GM18867 (cell line): ENCODE data around the gene SC5D.
A peak's percentile ranks its signal among the peaks of the same experiment; 100 is the strongest.

Experiments
- ATAC-seq: cut with Tn5 transposase; IDR thresholded peaks from one replicate; pipeline ENCODE4 v1.9.1; 2021; ENCODE audit warnings: mild to moderate bottlenecking, moderate library complexity; ENCODE audit not compliant: unreplicated experiment

Gene SC5D

DNA sequence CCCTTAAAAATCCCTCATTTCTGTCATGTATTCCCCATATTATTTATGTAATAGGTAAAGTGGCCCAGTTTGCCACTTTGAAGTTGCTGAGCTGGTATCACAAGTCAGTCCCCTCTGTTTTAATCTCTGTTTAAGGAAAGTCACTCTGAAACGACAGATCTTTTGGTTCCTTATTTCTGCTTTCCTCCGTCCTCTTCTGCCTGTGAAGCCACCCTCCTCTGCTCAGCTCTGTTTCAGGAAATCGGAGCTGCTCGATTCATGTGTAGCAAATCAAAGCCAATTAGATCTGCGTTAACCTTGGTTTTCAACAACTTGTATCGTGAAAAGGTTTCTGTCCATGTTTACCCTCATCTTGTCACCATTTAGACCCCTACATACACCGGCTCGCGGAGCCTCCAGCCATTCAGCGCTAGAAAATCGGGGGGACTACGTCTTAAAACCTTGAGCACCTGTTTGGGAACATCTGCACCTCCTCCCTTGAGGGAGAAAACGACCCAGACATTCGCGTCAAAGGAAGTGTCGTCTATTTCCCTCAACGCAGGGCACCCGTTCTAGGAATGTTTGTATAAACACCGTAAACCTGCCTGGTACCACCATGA is 576 bp upstream of the SC5D start:
- ATAC-seq = peak; percentile 22

DNA sequence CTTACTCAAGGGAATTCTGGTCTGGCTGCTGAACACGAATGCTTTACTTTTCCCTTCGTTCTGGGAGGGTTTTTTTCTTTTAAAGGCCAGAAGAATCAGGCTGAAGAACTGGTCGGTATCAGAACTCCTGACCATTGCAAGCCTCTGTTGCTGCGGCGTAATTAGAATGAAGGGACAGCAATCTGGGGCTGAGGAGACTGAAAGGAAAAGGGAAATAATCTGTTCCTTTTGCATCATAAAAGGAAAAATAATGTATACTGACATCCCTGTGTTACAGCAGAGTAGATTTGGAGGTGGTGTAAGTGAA is 670 bp downstream of the SC5D start:
- ATAC-seq = no peak

DNA sequence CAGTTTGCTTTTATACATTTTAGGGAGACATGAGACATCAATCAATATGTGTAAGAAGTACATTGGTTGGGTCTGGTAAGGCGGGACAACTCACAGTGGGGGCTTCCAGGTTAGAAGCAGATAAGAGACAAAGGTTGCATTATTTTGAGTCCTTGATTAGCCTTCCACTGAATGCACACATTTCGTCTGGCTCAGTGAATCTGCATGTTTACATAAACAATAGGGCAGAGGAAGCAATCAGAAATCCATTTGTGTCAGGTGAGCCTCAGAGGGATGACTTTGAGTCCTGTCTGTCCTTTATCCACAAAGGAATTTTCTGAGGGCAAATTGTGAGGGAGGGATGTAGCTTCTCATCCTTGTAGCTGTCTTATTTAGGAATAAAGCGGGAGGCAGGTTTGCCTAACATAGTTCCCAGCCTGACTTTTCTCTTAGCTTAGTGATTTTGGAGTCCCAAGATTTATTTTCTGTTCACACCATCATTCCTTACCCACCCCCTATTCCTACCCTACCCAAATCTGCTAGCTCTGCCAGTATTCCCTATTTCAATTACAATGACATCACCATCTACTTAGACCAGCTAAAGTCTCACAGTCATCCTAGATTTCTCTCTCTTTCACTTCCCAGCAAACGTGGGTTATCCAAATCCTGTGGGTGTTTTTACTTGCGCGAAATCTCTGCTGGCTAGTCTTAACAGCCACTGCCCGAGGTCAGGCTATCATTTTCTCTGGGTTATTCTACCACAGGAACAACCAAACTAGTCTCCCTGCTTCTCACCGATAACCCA is 2.9 kb downstream of the SC5D start:
- no peak for ATAC-seq

DNA sequence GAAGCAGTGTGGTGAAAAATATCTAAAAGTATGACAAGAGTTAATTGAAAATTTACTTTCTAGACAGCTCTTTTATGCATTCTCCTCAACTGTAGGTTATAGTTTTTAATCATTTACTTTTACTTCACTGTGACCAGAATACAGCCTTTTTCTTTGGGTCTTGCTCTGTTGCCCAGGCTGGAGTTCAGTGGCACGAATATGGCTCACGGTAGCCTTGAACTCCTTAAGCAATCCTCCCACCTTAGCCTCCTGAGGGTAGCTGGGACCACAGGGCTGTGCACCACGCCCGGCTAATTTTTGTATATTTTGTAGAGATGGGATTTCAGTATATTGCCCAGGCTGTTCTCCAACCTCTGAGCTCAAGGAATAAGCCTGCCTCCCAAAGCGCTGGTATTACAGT is 5.3 kb downstream of the SC5D start:
- no peak for ATAC-seq

DNA sequence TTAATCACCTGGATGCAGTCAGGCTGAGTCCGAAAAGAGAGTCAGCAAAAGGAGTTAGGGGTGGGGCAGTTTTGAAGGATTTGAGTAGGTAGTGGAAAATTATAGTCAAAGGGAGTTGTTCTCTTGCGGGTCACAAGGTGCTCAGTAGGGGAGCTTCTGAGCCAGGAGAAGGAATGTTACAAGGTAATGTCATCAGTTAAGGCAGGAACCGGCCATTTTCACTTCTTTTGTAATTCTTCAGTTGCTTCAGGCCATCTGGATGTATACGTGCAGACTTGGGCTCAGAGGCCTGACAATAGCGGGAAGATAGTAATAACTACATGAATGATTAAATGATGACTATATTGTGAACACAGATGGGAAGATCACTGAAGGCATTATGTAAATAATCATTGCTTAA is 6.2 kb downstream of the SC5D start:
- ATAC-seq = no peak

DNA sequence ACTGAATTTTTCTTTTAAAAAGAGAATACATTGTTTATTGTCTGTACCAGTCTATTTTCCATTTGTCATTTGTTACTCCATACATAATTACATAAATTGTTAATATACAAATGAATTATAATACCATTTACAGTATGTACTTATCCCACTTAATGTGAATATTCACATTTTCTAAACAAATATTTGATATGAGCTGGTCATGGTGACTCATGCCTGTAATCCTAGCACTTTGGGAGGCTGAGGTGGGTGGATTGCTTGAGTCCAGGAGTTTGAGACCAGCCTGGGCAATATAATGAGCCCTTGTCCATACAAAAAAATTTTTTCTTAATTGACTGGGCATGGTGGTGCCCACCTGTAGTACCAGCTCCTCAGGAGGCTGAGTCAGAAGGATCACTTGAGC is 6.8 kb downstream of the SC5D start:
- ATAC-seq = no peak

DNA sequence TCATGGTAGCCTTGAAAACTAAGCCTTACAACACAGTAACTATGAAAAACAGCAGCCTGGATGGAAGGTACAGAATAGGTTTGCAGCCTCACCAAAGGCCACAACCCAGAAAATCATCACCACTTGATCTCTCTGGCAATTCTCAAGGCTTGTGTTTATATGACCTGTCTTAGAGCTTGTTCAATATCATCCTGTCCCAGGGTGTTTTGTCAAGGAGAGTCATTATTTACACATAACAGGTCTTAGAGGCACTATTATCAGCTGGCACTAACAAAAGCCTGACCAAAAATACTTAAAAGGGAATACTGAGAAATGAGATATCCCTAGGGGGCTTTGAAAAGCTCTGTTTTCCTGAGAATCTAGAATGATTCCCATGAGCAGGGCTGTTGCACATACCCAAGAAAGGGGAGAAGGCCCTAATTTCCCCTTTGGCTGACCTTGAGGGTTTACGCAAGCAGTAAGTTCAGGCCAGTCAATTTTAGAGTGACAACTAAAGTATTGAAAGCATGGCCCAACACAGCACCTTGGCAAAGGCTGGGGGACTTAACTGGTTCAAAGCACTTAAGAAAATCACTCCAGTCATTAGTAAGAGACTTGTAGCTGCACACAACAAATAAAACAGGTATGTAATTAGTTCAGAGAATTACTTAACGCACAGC is 7.9 kb downstream of the SC5D start:
- ATAC-seq = no peak

DNA sequence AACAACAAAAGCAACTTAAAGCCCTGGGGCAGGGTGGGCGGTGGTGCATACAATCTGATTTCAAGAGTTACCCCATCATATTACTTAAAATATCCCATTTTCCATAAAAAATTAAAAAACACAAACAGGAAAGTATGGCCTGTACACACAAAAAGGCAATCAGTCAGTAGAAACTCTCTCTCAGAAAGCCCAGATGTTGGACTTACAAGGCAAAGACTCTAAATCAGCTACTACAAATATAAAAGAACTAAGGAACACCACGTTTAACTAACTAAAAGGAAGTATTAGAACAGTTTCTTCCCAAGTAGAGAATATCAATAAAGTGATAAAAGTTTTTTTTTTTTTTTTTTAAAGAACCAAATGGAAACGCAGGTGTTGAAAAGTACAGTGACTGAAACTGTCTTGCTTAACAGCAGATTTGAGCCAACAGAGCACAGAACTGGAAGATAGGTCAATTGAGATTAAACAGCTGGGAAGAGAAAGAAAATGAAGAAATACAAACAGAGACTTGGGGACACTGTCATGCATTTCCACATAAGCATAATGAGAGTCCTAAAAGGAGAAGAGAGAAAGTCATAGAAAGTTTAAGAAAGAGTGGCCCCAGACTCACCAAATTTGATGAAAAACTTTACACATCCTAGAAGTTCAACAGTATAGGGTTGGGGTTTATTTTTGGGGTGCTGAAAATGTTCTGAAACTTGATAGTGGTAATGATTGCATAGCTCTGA is 8.6 kb downstream of the SC5D start:
- no peak for ATAC-seq

DNA sequence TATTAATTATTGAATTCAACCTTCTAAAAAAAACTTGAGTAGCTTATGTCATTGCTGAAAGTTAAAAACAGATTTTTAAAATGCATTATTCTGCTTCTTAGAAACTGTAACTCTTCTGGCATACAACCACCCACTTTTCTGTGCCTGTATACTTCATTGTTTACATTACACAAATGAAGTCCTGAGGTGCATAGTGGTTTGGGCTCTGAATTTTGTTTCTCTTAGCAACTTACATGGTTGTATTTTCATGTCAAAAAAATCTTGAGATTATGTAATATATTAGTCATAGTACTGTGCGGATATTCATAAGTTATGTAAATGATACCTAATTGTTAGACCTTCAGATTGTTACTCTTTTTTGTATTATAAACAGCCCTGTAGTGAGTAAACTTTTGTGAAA is 12.2 kb downstream of the SC5D start:
- no peak for ATAC-seq

DNA sequence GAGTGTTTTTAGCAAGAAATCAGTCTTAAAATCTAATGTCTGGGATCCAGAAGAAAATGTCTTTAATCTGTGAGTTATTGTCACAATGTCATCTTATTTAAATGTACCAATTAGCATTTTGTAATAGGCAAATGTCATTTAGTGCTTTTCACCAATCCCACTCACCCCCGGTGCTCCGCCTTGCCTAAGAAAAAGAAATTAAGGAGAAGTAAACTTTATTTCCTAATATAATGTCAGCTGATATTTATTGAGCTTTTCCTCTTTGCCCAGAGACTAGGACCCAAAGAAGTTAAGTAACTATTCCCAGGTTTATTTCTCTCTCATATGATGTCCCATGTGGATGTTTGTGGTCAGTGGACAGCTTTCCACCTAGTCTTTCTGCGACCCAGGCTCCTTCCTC is 16.2 kb downstream of the SC5D start:
- no peak for ATAC-seq

DNA sequence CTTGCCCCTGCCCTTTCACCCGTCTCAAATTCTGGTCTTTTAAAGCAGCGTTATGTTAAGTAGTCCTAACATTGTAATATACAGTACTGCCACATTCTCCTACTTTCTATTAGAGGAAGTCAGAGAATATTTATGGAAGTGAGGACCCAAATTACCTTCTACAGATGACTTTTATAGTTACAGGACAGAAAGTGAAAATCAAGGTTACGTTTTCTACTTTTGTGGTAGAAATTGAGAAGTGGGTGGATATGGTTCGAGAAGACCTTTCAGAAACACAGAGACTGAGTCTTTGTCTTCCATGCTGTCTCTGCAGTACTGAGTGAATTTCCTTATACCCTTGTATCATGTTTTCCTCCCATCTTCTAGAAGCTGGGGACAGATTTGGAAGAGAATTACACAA is 17.1 kb downstream of the SC5D start:
- ATAC-seq = peak; percentile 88

DNA sequence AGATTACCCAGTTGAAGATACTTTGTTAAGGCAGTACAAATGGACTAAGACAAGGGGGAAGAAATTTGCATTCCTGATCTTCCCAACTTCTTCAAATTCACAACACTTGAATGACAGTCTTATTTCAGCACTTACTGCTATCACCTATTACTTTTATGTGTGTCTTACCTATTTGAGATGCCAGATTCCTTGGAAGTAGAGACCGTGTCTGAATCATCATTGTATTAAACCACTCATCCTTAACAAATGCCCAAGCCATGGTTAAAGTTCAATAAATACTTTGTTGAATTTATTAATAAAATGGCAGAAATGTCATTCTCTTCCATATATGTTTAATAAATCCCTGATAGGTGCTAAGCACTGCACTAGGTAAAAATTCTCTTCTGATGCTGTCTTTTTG is 18.3 kb downstream of the SC5D start:
- ATAC-seq = no peak

DNA sequence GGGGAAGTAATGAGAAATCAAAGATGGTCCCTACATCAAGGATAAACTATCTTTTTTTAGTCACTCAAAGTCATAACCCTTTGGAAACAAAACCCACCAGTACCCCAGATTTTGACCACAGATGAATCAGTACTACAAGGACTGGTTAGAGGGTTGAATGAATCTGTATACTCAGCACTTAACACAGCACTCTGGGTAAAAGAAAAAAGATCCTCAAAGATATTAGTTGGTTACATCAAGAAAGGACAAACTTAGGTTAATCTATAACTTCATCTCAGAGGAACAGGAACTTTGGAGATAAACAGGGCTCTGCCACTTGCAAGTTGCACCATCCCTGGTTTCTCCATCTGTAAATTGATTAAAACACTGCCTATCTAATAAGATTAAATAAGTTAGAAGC is 18.8 kb downstream of the SC5D start:
- ATAC-seq = no peak

DNA sequence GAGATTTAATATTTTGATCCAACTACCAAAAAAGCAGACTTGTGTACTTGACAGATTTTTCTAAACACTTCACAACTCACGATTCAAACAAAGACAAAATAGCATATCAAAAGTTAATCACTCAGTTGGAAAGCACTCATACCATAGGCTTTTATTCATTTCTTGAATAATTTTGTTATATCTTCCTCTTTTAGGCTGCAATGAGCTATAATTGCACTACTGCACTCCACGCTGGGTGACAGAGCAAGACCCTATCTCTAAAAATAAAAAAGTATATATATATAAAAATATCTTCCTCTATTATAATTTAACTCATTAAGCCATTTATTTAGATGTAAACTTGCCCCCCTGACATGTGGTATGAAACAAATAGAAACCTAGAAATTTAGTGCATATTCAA is 19.9 kb downstream of the SC5D start:
- ATAC-seq = no peak

DNA sequence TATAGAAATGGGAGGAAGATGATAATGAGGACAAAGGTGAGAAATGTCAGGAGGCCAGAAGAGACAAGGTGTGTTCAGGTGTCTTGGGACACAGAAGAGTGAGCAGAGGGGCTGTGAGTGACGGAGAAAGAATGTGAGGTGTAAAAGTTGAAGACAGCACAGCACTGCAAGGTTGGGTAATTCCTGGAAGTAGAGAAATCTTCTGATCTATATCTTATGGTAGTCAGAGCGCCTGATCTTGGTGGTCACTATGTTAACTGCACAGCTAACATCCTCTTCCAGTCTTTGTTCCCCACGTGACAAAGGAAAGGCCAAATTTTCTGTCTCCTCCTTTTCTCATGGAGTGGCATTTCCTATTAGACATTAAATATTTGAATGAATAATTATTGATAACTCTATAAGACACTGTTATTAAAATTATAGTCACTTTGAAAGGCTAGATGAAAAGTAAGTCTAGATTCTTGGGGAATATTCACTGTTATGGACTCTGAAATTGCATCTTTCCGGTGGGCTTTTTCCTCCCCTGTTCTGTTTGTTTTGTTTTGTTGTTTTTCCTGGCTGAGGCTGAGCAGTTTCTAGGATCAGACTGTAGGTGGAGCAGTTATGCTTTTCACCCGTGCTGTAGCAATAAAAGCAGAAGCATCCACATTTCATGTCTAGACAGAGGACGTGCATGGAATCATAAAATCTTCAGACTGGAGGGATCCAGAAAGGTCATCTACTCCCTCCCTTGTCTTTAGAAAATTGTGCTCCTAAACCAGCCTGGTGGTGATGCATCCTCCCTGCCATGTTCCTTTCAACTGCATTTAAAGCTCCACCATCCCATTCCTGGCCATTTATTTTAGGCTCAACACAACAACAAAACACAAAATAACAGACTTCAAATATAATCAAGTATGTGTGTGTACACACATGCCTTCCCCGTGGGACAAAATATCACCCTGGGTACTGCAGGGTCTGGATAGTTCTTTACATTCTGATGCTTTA is 26.6 kb downstream of the SC5D start:
- ATAC-seq = peak; percentile 62

DNA sequence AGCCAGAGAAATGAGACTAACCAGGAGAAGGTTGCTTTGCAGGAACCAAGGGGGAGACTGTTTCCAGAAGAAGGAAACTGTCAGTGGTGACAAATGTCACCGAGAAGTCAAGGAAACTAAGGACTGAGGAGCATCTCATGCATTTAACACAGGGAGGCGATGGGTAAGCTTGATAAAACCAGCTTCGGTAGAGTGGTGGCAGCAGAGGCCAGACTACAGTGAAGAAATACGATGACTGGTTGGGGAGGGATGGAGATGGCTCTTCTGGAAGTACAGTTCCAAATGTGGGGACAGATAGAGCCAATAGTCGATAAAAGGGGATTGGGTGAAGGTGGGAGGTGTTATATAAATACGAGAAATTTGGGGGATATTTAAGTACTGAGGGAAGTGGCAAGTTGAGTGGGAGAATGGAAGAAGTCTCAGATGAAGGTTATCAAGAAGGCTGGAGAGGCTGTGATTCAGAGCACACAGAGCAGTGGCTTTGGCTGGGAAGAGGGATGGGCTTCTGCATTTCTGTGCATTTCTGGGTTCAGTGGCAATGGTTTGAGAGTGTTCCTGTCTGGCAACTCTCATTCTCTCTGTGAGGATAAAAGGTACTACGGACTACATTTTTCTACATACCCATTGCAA is 29.2 kb downstream of the SC5D start:
- no peak for ATAC-seq

DNA sequence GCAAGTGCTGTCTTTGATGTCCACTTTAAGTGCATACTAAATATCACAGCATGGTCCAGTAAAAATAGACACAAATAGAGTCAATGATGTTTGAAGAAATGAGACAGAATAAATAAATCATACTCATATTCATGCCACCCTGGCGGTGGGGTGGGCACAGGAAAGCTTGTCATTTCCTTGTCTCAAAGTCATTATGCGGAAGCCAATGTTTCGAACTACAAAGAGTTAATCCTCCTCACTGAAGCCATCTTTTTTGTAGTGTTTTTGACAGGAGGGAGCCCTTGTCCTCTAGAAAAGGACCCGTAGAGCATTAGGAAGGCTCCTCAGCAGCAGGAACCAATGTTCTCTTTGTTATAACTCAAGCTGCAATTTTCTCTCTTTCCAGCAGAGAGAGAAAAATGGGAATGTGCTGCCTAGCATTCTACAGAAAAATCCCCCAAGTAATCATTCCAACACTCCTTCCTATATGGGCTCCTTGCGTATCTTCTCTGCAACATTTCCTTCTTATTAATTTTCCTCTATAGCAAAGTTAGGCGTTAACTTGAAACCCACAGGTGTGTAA is 30.6 kb downstream of the SC5D start:
- no peak for ATAC-seq

DNA sequence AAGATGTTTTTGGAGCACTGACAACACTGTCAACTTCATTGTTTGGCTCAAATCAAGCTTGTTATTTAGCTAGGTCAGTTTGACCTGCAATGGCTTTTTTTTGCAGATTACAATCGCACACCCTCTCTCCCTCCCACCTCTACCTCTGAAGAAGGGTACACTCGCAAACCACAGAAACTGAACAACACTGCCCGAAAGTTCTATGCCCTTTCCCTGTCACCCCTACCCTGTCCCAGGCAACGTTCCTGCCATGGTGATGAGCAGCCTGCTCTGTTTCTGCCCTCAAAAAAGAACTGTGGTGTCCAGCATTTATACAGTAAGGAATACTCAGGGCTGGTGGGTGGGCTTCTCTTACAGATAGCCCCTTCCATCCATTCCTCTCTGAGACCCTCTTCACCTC is 33.7 kb downstream of the SC5D start:
- ATAC-seq = no peak

DNA sequence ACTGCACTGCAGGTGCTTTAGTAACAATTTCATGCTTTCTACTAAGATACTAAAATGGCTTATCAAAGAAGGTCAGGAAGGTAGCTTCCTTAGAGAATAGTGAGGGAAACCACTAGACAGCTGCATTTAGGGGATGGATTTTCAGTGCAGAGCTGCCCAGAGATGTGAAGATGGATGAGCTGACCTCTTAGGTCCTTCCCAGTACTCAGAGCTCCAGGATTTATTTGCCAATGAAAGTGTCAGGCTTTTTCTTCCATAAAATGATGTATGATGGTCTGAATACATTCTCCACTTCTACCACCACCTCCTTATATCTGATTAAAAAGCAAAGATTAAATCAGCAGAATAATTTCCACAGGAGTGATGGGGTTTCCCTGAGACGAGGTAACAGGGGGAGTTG is 35.0 kb downstream of the SC5D start:
- no peak for ATAC-seq
